ENCODE measurements around the gene ZNF497. TPM values are rescaled to one million over a fixed set of nuclear protein-coding genes. Genes with fewer than 3 reads are reported as not detected.

ZNF497 gene
- total and polyA plus RNA-seq, 4 donors: 0.60 to 4.4 (median 1.3) TPM

DNA sequence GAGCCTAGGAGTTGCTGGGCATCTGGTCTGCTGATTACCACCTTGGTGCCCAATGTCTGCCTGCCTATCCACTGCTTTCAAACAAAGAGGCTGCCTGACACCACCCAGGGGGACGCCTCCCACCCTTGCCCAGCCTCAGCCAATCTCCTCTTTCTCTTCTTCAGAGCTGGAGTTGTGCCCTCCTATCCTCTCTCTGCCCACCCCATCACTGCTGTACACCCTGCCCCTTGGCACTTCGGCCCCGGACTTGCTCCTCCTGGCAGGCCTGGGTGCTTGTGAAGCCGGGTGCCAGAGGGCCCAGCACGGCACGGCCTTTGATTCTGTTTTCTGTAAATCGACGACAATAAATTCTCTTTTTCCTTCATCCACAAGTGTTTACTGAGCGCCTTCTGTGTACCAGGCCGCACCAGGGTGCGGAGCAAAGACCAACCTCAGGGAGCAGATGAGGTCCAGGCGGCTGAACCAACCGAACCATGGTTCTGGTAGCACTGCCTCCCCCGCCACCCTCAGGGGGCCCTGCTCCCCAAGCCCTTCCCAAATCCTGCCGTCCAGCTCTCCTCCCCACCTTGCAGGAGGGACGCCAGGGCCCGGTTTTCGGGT lies 37.9 kb upstream of the ZNF497 start:
- no peak overlapping the region for H3K27ac ChIP-seq (ENCODE audit: low read depth in 1 of 2, low read length in 2 of 2)
- 58% methylated on average over 18 of the region's 18 CpGs for whole genome bisulfite sequencing
- DNase-seq (ENCODE audit: low spot score): no peak

DNA sequence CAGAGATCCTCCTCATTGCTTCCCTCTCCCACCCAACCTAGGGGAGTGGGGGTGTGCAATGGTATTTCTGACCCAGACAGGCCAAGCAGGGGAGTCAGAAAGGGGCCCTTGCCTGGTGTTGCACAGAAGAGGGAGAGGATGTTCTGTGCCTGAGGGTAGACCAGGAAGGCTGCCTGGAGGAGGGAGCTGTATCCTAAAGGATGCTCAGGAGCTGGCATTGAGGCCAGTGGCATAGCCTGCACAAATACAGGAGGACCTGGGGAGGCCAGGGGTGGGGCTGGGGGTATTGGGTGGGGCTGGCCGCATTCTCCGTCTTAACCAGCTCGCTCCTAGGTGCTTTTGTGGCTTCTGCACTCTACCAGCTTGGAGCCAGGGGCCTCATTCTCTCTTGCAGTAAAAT lies 37.4 kb upstream of the ZNF497 start:
- Histone ChIP-seq H3K27me3 (ENCODE audit: control insufficient read depth in 4 of 4, insufficient read depth in 4 of 4, low read length in 3 of 4) (peaks cover 0 to 5% (median 0%) of the 10 kb centered on the region in 4 donors), H3K9ac (ENCODE audit: low read depth in 1 of 2, low read length in 2 of 2) (no peak overlapping the region), H3K27ac (ENCODE audit: low read depth in 1 of 2, low read length in 2 of 2) (no peak overlapping the region), H3K36me3 (ENCODE audit: control insufficient read depth in 4 of 4, insufficient read depth in 3 of 4, low read depth in 1 of 4, low read length in 3 of 4) (peaks cover 0 to 3% (median 1%) of the 10 kb centered on the region in 4 donors), H3K4me3 (ENCODE audit: low read depth in 1 of 3, low read length in 3 of 3) (no peak overlapping the region), H3K4me1 (ENCODE audit: control insufficient read depth in 4 of 4, insufficient read depth in 4 of 4, low read length in 3 of 4) (peaks cover 6 to 22% (median 18%) of the 10 kb centered on the region in 4 donors), H3K9me3 (ENCODE audit: control insufficient read depth in 4 of 4, low read length in 3 of 4) (no peaks in the 10 kb centered on the region)
- TF ChIP-seq, protein P1, sequence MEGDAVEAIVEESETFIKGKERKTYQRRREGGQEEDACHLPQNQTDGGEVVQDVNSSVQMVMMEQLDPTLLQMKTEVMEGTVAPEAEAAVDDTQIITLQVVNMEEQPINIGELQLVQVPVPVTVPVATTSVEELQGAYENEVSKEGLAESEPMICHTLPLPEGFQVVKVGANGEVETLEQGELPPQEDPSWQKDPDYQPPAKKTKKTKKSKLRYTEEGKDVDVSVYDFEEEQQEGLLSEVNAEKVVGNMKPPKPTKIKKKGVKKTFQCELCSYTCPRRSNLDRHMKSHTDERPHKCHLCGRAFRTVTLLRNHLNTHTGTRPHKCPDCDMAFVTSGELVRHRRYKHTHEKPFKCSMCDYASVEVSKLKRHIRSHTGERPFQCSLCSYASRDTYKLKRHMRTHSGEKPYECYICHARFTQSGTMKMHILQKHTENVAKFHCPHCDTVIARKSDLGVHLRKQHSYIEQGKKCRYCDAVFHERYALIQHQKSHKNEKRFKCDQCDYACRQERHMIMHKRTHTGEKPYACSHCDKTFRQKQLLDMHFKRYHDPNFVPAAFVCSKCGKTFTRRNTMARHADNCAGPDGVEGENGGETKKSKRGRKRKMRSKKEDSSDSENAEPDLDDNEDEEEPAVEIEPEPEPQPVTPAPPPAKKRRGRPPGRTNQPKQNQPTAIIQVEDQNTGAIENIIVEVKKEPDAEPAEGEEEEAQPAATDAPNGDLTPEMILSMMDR (IDR thresholded peaks at IDR 0.05; ENCODE audit: low read depth, low read length, missing input control): no peak
- TF ChIP-seq YY1 (IDR thresholded peaks at IDR 0.05) (no peak), JUND (IDR thresholded peaks at IDR 0.05) (no peak), GABPA (IDR thresholded peaks at IDR 0.05 in 1 of 2, conservative IDR thresholded peaks at IDR 0.05 in 1 of 2) (no peak)
- TF ChIP-seq, protein P2, sequence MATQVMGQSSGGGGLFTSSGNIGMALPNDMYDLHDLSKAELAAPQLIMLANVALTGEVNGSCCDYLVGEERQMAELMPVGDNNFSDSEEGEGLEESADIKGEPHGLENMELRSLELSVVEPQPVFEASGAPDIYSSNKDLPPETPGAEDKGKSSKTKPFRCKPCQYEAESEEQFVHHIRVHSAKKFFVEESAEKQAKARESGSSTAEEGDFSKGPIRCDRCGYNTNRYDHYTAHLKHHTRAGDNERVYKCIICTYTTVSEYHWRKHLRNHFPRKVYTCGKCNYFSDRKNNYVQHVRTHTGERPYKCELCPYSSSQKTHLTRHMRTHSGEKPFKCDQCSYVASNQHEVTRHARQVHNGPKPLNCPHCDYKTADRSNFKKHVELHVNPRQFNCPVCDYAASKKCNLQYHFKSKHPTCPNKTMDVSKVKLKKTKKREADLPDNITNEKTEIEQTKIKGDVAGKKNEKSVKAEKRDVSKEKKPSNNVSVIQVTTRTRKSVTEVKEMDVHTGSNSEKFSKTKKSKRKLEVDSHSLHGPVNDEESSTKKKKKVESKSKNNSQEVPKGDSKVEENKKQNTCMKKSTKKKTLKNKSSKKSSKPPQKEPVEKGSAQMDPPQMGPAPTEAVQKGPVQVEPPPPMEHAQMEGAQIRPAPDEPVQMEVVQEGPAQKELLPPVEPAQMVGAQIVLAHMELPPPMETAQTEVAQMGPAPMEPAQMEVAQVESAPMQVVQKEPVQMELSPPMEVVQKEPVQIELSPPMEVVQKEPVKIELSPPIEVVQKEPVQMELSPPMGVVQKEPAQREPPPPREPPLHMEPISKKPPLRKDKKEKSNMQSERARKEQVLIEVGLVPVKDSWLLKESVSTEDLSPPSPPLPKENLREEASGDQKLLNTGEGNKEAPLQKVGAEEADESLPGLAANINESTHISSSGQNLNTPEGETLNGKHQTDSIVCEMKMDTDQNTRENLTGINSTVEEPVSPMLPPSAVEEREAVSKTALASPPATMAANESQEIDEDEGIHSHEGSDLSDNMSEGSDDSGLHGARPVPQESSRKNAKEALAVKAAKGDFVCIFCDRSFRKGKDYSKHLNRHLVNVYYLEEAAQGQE (IDR thresholded peaks at IDR 0.05): no peak
- no peak for DNase-seq (ENCODE audit: low spot score)
- WGBS: 100% methylated on average over 3 of the region's 3 CpGs

More for the DNA sequence above, 37.9 kb upstream of the ZNF497 start:
- Histone ChIP-seq H3K9ac (ENCODE audit: low read depth in 1 of 2, low read length in 2 of 2) (no peak overlapping the region), H3K4me3 (ENCODE audit: low read depth in 1 of 3, low read length in 3 of 3) (peak overlapping the region in 1 of 3 donors; percentile 33), H3K4me1 (ENCODE audit: control insufficient read depth in 4 of 4, insufficient read depth in 4 of 4, low read length in 3 of 4) (peaks cover 6 to 22% (median 18%) of the 10 kb centered on the region in 4 donors), H3K36me3 (ENCODE audit: control insufficient read depth in 4 of 4, insufficient read depth in 3 of 4, low read depth in 1 of 4, low read length in 3 of 4) (no peaks in the 10 kb centered on the region), H3K27me3 (ENCODE audit: control insufficient read depth in 4 of 4, insufficient read depth in 4 of 4, low read length in 3 of 4) (peaks cover 0 to 5% (median 0%) of the 10 kb centered on the region in 4 donors), H3K9me3 (ENCODE audit: control insufficient read depth in 4 of 4, low read length in 3 of 4) (no peaks in the 10 kb centered on the region)
- TF ChIP-seq YY1 (IDR thresholded peaks at IDR 0.05): no peak
- TF ChIP-seq RAD21 (IDR thresholded peaks at IDR 0.05): no peak
- no peak for TF ChIP-seq GABPA (IDR thresholded peaks at IDR 0.05 in 1 of 2, conservative IDR thresholded peaks at IDR 0.05 in 1 of 2)
- no peak for TF ChIP-seq FOXA2 (IDR thresholded peaks at IDR 0.05)
- TF ChIP-seq FOXA1 (IDR thresholded peaks at IDR 0.05): no peak
- no peak for TF ChIP-seq HNF4G (IDR thresholded peaks at IDR 0.05)
- TF ChIP-seq TAF1 (conservative IDR thresholded peaks at IDR 0.05): no peak

DNA sequence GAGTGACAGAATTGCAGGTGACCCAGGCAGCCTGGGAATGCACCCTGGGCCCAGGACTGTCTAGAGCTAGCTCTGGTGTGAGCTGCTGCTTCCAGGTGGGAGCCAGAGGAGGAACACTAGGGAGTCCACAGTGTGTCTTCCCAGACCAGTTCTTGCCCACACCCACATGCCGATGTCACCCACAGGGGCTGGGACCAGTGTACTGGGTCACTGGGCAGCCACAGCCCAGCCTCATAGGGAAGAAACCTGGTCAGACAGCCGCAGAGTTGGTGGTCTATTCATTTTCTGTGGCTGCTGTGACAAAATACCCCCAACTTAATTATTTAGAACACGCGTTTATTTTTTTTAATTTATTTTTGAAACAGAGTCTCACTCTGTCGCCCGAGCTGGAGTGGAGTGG lies 36.0 kb upstream of the ZNF497 start:
- H3K36me3 ChIP-seq (ENCODE audit: control insufficient read depth in 4 of 4, insufficient read depth in 3 of 4, low read depth in 1 of 4, low read length in 3 of 4): peaks cover 8 to 17% (median 11%) of the 10 kb centered on the region in 4 donors
- no peak overlapping the region for H3K9ac ChIP-seq (ENCODE audit: low read depth in 1 of 2, low read length in 2 of 2)
- H3K4me1 ChIP-seq (ENCODE audit: control insufficient read depth in 4 of 4, insufficient read depth in 4 of 4, low read length in 3 of 4): peaks cover 6 to 22% (median 15%) of the 10 kb centered on the region in 4 donors
- no peak overlapping the region for H3K4me3 ChIP-seq (ENCODE audit: low read depth in 1 of 3, low read length in 3 of 3)
- DNase-seq (ENCODE audit: low spot score): no peak
- H3K27me3 ChIP-seq (ENCODE audit: control insufficient read depth in 4 of 4, insufficient read depth in 4 of 4, low read length in 3 of 4): peaks cover 0 to 5% (median 0%) of the 10 kb centered on the region in 4 donors
- WGBS: 95% methylated on average over 6 of the region's 6 CpGs
- H3K27ac ChIP-seq (ENCODE audit: low read depth in 1 of 2, low read length in 2 of 2): no peak overlapping the region
- no peaks in the 10 kb centered on the region for H3K9me3 ChIP-seq (ENCODE audit: control insufficient read depth in 4 of 4, low read length in 3 of 4)
- TF ChIP-seq, protein P2 (IDR thresholded peaks at IDR 0.05): no peak
- TF ChIP-seq, protein P3, sequence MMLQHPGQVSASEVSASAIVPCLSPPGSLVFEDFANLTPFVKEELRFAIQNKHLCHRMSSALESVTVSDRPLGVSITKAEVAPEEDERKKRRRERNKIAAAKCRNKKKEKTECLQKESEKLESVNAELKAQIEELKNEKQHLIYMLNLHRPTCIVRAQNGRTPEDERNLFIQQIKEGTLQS (IDR thresholded peaks at IDR 0.05): no peak
- no peak for TF ChIP-seq SP1 (IDR thresholded peaks at IDR 0.05)
- no peak for TF ChIP-seq NR2F2 (IDR thresholded peaks at IDR 0.05)
- no peak for TF ChIP-seq GABPA (IDR thresholded peaks at IDR 0.05 in 1 of 2, conservative IDR thresholded peaks at IDR 0.05 in 1 of 2)

Data from liver (tissue), 9 donors.